ENCODE measurements around the gene SMARCA1. TPM values are rescaled to one million over a fixed set of nuclear protein-coding genes. Genes with fewer than 3 reads are reported as not detected.
A peak's percentile ranks its signal among the peaks of the same experiment; 100 is the strongest.

Gene SMARCA1
- total RNA-seq, 4 donors from 2014 or later, result 8.0 to 13.9 (median 11.2) TPM

- WGBS, 2 donors, result 73 to 84% methylated on average over 3 of the region's 3 CpGs
- TF ChIP-seq POLR2A (IDR thresholded peaks at IDR 0.05), result no peak
- intact Hi-C loops (cut with DNase I; ENCODE audit: low total_unique reads), result no loop called here
- H3K4me3 ChIP-seq (ENCODE audit: low read depth, poor library complexity, severe bottlenecking), result no peak overlapping the region
- DNase-seq (ENCODE audit: low spot score in 2 of 2), result no peak
Measured at GRCh38 chrX:129524250-129524850, 1.1 kb upstream of the SMARCA1 start.

DNA sequence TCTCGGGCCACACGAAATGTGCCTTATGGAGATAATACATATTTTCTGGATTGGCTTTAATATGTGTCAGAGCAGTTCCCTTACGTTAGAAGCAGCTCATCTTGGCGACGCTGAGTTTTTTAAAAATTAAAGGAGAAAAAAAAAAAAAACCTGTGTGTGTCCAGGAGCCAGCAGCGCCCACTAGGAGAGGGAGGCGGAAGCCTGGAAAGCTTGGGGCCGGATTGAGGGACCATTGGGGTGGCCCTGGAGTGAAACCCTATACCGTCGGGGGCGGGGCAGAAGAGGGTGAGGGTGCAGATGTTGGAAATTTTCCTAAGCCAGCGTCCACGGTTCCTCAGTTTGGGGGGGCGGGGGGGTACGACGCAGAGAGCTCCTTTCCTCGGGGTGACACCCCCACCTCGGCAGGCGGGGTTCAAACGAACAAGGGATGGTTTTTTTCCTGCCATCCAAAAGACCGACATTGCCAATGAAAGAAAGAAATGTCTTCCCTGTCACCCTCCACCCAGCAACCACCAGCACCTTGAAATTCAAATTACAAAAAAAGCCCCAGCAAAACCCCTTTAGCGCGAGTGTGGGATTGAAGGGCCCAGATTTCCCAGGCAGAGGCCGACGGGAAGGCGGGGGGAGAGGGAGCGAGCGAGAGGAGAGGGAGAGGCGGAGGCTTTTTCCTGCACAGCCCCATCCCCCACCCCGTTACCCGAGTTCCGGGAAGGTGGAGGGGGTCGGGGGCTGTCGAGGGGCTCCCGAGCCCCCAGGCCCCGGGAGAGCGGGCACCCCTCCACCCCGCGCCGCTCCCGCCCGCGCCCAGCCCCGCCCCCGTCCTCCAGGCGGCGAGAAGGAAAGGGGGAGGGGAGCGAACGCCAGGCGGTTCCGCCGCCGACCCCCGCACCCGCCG, 859 bp downstream of the SMARCA1 start:
- H3K4me3 ChIP-seq (ENCODE audit: low read depth, poor library complexity, severe bottlenecking), result peak overlapping the region; percentile 65
- intact Hi-C loops (cut with DNase I; ENCODE audit: low total_unique reads), result no loop called here
- WGBS, 2 donors, result 1 to 36% methylated on average over 26 to 37 of the region's 56 CpGs
- DNase-seq (ENCODE audit: low spot score in 2 of 2), result peak in 1 of 2 donors; percentile 19
- TF ChIP-seq, protein P1, sequence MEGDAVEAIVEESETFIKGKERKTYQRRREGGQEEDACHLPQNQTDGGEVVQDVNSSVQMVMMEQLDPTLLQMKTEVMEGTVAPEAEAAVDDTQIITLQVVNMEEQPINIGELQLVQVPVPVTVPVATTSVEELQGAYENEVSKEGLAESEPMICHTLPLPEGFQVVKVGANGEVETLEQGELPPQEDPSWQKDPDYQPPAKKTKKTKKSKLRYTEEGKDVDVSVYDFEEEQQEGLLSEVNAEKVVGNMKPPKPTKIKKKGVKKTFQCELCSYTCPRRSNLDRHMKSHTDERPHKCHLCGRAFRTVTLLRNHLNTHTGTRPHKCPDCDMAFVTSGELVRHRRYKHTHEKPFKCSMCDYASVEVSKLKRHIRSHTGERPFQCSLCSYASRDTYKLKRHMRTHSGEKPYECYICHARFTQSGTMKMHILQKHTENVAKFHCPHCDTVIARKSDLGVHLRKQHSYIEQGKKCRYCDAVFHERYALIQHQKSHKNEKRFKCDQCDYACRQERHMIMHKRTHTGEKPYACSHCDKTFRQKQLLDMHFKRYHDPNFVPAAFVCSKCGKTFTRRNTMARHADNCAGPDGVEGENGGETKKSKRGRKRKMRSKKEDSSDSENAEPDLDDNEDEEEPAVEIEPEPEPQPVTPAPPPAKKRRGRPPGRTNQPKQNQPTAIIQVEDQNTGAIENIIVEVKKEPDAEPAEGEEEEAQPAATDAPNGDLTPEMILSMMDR (IDR thresholded peaks at IDR 0.05), result no peak
- TF ChIP-seq POLR2A (IDR thresholded peaks at IDR 0.05), result no peak

- DNase-seq (ENCODE audit: low spot score in 2 of 2), result no peak
- intact Hi-C loops (cut with DNase I; ENCODE audit: low total_unique reads), result no loop called here
- TF ChIP-seq, protein P1 (IDR thresholded peaks at IDR 0.05), result no peak
- TF ChIP-seq POLR2A (IDR thresholded peaks at IDR 0.05), result no peak
- H3K4me3 ChIP-seq (ENCODE audit: low read depth, poor library complexity, severe bottlenecking), result no peak overlapping the region
- WGBS, 2 donors, result 63 to 85% methylated on average over 3 of the region's 3 CpGs
Measured at GRCh38 chrX:129520151-129520550, 3.1 kb downstream of the SMARCA1 start.

DNA sequence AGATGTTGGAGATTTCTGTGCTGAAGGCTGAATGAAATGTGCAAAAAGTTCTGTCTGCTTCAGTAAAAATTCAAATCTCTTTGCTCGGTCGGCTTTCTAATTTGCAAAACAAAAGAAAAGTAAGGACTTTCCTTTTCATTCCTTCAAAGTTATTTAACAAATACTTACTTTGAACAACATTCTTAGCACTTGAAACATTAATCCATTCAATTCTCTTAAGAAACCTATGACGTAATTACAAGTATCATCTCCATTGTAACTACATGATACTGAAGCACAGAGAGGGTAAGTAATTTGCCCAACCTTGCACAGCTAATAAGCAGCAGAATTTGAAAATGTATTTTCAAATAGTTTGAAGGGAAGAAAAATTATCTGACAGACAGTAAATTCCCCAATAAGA, 6.9 kb downstream of the SMARCA1 start:
- WGBS, 2 donors, result 62 to 89% methylated on average over 3 of the region's 3 CpGs
- TF ChIP-seq, protein P1 (IDR thresholded peaks at IDR 0.05), result no peak
- TF ChIP-seq POLR2A (IDR thresholded peaks at IDR 0.05), result no peak
- H3K4me3 ChIP-seq (ENCODE audit: low read depth, poor library complexity, severe bottlenecking), result no peak overlapping the region
- intact Hi-C loops (cut with DNase I; ENCODE audit: low total_unique reads), result no loop called here
- no peak for DNase-seq (ENCODE audit: low spot score in 2 of 2)

DNA sequence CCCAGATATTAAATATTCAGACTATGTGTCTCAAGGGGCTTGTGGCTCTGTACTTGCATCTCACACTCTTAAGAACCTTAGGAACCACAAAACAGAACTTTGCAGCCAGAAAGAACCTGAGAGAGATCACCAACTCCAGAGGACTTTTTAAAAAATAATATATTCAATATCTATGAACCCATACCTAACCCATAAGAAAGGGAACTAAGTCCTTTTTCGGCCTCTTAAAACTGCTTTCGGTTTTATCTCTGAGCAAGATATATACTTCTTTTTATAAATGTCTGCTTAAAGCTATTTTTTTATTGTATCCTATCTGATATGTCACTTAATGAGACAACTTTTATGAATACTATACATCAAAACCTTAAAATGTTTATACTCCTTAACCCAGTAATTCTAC, 10.9 kb downstream of the SMARCA1 start:
- TF ChIP-seq, protein P1 (IDR thresholded peaks at IDR 0.05), result no peak
- TF ChIP-seq POLR2A (IDR thresholded peaks at IDR 0.05), result no peak
- intact Hi-C loops (cut with DNase I; ENCODE audit: low total_unique reads), result no loop called here
- H3K4me3 ChIP-seq (ENCODE audit: low read depth, poor library complexity, severe bottlenecking), result no peak overlapping the region
- DNase-seq (ENCODE audit: low spot score in 2 of 2), result no peak
- 90 to 100% methylated on average over 2 of the region's 2 CpGs for WGBS, 2 donors

GRCh38 chrX:129511689-129512088, 11.6 kb downstream of the SMARCA1 start:
- no peak overlapping the region for H3K4me3 ChIP-seq (ENCODE audit: low read depth, poor library complexity, severe bottlenecking)
- TF ChIP-seq, protein P1 (IDR thresholded peaks at IDR 0.05), result no peak
- no peak for TF ChIP-seq POLR2A (IDR thresholded peaks at IDR 0.05)
- WGBS, 2 donors, result 71 to 94% methylated on average over 5 of the region's 5 CpGs
- intact Hi-C loops (cut with DNase I; ENCODE audit: low total_unique reads), result no loop called here
- DNase-seq (ENCODE audit: low spot score in 2 of 2), result no peak
